HG03045 (cell line): ENCODE measurements around the gene TMEM229B.
A peak's percentile ranks its signal among the peaks of the same experiment; 100 is the strongest.

Experiments used
- ATAC-seq: cut with Tn5 transposase; IDR thresholded peaks from one replicate; pipeline ENCODE4 v1.9.1; 2021; ENCODE audit warnings: mild to moderate bottlenecking, moderate library complexity; ENCODE audit not compliant: unreplicated experiment

Gene TMEM229B

GRCh38 chr14:67426983-67427606 is 61.4 kb downstream of the TMEM229B start:
- peak; percentile 51 for ATAC-seq

GRCh38 chr14:67426161-67426560 is 62.4 kb downstream of the TMEM229B start:
- no peak for ATAC-seq

GRCh38 chr14:67425608-67426007 is 62.9 kb downstream of the TMEM229B start:
- ATAC-seq, result no peak

GRCh38 chr14:67424539-67424938 is 64.0 kb downstream of the TMEM229B start:
- no peak for ATAC-seq

GRCh38 chr14:67423424-67423823 is 65.1 kb downstream of the TMEM229B start:
- ATAC-seq, result no peak

DNA sequence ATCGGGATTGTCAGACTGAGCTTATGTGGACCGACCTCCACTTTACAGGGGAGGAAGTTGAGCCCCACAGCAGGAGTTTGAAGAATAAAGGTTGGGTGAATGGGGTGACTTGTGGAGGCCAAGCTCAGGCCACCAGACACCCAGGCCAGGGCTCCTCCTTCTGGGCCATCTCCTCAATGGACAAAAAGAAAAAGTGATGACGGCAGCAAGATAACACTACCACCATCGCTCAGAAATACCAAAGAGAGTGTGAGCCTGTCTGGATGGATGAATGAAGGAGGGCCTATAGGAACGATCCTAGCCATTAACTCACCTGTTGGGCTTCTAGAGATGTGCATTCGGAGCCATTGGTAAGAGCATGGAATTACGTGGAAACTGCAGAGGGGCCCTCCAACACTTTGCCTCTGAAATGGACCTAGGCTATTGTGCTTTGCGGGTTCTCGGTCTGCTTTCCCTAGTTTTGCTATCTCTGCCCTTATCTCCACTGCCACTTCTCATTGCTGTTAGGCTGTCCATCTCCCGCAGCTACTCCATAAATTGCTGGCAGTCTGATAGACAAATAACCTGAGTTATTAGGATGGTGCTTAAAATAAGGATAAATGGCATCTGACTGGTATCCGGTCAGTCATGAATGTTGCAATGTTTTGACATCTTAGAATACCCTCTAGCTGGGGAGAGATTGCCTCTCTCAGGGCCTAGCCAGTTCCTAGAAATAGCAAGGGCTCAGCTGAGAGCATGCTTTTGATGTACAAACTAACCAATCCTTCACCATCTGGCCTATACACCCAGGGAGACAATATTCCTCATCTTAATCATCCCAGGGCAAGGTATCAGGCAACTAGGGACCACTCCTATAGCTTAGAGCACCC is 66.9 kb downstream of the TMEM229B start:
- no peak for ATAC-seq
